Upper lobe of left lung (tissue), 6 donors: ENCODE results near the gene CEP192. TPM values are rescaled to one million over a fixed set of nuclear protein-coding genes. Genes with fewer than 3 reads are reported as not detected.

Source experiments
- ATAC-seq, 2 donors: fragments of 200-7000 bp; cut with Tn5 transposase; one replicate each; pipeline ENCODE4 v1.9.1; 2022; ENCODE audit warnings: mild to moderate bottlenecking in 2 of 2, moderate library complexity in 2 of 2; ENCODE audit not compliant: low FRiP score in 2 of 2
- DNase-seq, 2 donors: peaks; one replicate each; pipeline ENCODE4 v3.0.0-alpha.2; 2019 to 2020
- H3K27ac ChIP-seq, 4 donors: fragments of 200-600 bp; sonication (generic); one replicate each; pipeline ENCODE4 v1.5.1; 2016 to 2019
- H3K27me3 ChIP-seq, 4 donors: fragments of 200-600 bp; sonication (generic); one replicate each; pipeline ENCODE4 v1.5.1; 2017 to 2019
- H3K36me3 ChIP-seq, 4 donors: fragments of 200-600 bp; sonication (generic); one replicate each; pipeline ENCODE4 v1.5.1; 2016 to 2019
- H3K4me1 ChIP-seq, 4 donors: fragments of 200-600 bp; sonication (generic); one replicate each; pipeline ENCODE4 v1.5.1; 2018 to 2019
- H3K4me3 ChIP-seq, 4 donors: fragments of 200-600 bp; sonication (generic); one replicate each; pipeline ENCODE4 v1.5.1; 2017 to 2019; ENCODE audit warnings: mild to moderate bottlenecking in 2 of 4, moderate library complexity in 1 of 4
- H3K9me3 ChIP-seq, 4 donors: fragments of 200-600 bp; sonication (generic); one replicate each; pipeline ENCODE4 v1.5.1; 2018 to 2019
- EP300 ChIP-seq, 4 donors: sonication (generic); formaldehyde crosslinking; IDR thresholded peaks; one replicate each; pipeline ENCODE4 v1.5.1; 2017; ENCODE audit warnings: antibody characterized with exemption in 4 of 4, control low read depth in 2 of 4
- POLR2A ChIP-seq, 4 donors: fragments of 450-650 bp; IDR thresholded peaks; one replicate each; pipeline ENCODE4 v1.5.1; 2016 to 2017; ENCODE audit warnings: antibody characterized with exemption in 4 of 4, mild to moderate bottlenecking in 2 of 4
- POLR2AphosphoS5 ChIP-seq, 2 donors: sonication (generic); formaldehyde crosslinking; IDR thresholded peaks; one replicate each; pipeline ENCODE4 v1.5.1; 2017; ENCODE audit warnings: antibody characterized with exemption in 2 of 2
- WGBS, 2 donors: methylation state at CpG; one replicate each; pipeline ENCODE4 v1.1.5; 2017 to 2018; 5-methylcytosine and 5-hydroxymethylcytosine counted together
- total RNA-seq, 6 donors: library from RNA; depleted of rRNA in 4 of 6; stranded (reverse); fragments of >200 nt in 4 of 6; gene quantifications; one replicate each; pipeline versions ENCODE4 v1.1.0 to v1.2.1, GENCODE V29; 2016 to 2021
- TF ChIP-seq, protein P1 (sequence below), 6 experiments: fragments of 450-650 bp in 4 of 6; fragments of 200-600 bp in 2 of 6; sonication (generic) in 2 of 6; IDR thresholded peaks; one replicate each; pipeline ENCODE4 v1.5.1; 2016 to 2019; ENCODE audit warnings: antibody characterized with exemption in 6 of 6
- donor health status: DM: no; HTN: no; CAD: no; lungs with moderate emphysema.
- donor health status: DM: no; HTN: yes; CAD: no; lungs with severe emphysema.

CEP192 gene
- total RNA-seq, 6 donors from 2014 or later, result 14.3 to 41.3 (median 22.5) TPM

DNA sequence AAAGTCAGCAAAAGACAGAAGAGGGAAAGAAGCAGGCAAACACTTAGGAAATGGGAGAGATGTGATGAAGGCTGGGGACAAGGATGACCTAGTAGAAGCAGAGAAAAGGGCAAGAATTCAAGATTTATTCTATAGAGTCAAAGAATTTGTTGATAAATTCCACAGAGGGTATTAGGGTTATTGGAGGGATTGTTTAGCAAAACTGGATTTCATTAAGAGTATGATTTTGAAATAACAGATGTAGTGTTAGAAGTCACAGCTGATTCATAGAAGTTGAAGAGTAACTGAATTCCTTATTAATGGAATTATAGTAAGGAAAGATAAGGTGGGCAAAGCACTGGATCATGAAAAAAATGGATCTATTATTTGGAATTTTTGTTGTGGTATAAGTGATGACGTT lies 48.6 kb downstream of the CEP192 start:
- 94 to 100% methylated on average over 1 of the region's 1 CpG for WGBS, 2 donors
- H3K4me3 ChIP-seq, result no peak overlapping the region
- no peak for DNase-seq
- peaks cover 0 to 40% (median 7%) of the 10 kb centered on the region in 4 donors for H3K36me3 ChIP-seq
- no peaks in the 10 kb centered on the region for H3K9me3 ChIP-seq
- no peak for ATAC-seq
- no peaks in the 10 kb centered on the region for H3K4me1 ChIP-seq
- no peak overlapping the region for H3K27ac ChIP-seq
- H3K27me3 ChIP-seq, result no peaks in the 10 kb centered on the region
- TF ChIP-seq POLR2AphosphoS5 (IDR thresholded peaks at IDR 0.05), result no peak
- no peak for TF ChIP-seq EP300 (IDR thresholded peaks at IDR 0.05)
- no peak for TF ChIP-seq POLR2A (IDR thresholded peaks at IDR 0.05)
- TF ChIP-seq, protein P1, sequence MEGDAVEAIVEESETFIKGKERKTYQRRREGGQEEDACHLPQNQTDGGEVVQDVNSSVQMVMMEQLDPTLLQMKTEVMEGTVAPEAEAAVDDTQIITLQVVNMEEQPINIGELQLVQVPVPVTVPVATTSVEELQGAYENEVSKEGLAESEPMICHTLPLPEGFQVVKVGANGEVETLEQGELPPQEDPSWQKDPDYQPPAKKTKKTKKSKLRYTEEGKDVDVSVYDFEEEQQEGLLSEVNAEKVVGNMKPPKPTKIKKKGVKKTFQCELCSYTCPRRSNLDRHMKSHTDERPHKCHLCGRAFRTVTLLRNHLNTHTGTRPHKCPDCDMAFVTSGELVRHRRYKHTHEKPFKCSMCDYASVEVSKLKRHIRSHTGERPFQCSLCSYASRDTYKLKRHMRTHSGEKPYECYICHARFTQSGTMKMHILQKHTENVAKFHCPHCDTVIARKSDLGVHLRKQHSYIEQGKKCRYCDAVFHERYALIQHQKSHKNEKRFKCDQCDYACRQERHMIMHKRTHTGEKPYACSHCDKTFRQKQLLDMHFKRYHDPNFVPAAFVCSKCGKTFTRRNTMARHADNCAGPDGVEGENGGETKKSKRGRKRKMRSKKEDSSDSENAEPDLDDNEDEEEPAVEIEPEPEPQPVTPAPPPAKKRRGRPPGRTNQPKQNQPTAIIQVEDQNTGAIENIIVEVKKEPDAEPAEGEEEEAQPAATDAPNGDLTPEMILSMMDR (IDR thresholded peaks at IDR 0.05), result no peak

DNA sequence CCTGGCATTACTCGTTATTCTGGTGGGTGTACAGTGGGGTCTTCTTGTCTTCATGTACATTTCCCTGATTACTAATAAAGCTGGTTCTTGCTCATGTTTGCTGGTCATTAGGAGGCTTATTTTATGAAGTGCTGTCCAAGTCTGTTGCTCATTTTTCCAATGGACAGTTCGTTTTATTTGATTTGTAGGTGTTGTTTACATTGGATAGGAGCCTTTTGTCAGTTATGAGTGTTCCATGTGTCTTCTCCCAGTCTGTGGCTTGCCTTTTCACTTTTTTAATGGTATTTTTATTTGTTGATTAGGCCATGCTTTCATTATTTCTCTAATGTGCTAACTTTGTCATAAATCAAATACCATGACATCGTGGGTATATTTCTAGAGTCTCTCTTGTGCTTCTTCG lies 51.9 kb downstream of the CEP192 start:
- Histone ChIP-seq H3K27me3 (no peaks in the 10 kb centered on the region), H3K4me3 (no peak overlapping the region), H3K9me3 (no peaks in the 10 kb centered on the region), H3K36me3 (peaks cover 0 to 42% (median 2%) of the 10 kb centered on the region in 4 donors), H3K27ac (no peak overlapping the region), H3K4me1 (no peaks in the 10 kb centered on the region)
- no peak for ATAC-seq
- 79 to 83% methylated on average over 4 of the region's 4 CpGs for WGBS, 2 donors
- no peak for DNase-seq
- TF ChIP-seq POLR2A (IDR thresholded peaks at IDR 0.05) (no peak), EP300 (IDR thresholded peaks at IDR 0.05) (no peak), POLR2AphosphoS5 (IDR thresholded peaks at IDR 0.05) (no peak)
- TF ChIP-seq, protein P1 (IDR thresholded peaks at IDR 0.05), result no peak

DNA sequence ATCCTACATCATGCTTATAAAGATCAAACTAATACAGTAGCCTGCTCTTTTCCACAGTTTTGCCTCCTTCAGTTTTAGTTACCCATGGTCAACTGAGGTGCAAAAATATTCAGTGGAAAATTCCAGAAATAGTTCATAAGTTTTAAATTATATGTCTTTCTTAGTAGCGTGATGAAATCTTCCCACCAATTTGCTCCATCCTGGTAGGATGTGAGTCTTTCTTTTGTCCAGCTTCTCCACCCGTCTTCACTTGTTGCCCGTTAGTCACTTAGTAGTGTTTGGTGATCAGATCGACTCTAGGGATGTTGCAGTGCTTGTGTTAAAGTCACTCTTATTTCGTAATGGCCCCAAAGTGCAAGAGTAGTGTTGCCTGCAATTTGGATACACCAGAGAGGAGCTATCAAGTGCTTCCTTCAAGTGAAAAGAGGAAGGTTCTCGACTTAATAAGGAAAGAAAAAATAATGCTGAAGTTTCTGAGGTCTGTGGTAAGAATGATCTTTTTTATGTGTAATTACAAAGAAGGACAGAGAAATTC lies 57.0 kb downstream of the CEP192 start:
- no peak for ATAC-seq
- no peak for DNase-seq
- Histone ChIP-seq H3K9me3 (no peaks in the 10 kb centered on the region), H3K4me3 (no peak overlapping the region), H3K27ac (no peak overlapping the region), H3K36me3 (peaks cover 5 to 65% (median 26%) of the 10 kb centered on the region in 4 donors), H3K27me3 (no peaks in the 10 kb centered on the region), H3K4me1 (no peaks in the 10 kb centered on the region)
- TF ChIP-seq, protein P1 (IDR thresholded peaks at IDR 0.05), result no peak
- no peak for TF ChIP-seq EP300 (IDR thresholded peaks at IDR 0.05)
- no peak for TF ChIP-seq POLR2A (IDR thresholded peaks at IDR 0.05)
- TF ChIP-seq POLR2AphosphoS5 (IDR thresholded peaks at IDR 0.05), result no peak
- 67 to 76% methylated on average over 6 of the region's 6 CpGs for WGBS, 2 donors

DNA sequence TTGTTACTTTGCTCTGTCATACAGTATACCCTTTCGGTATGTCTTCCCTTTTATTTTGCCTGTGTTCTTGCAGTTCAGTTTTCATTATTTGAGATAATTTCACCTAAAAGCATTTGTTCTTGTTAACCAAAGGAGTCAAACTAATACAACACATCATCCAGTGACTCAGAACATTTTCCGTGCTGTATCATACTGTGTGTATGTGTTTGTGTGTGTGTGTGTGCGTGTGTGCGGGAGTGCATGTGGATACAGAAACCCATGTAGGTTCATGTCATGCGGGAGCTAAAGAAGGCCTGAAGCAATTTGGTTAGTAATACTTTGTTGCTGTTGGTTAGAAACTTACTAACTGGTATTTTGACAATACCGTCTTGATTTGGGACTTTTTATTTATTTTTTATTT lies 60.0 kb downstream of the CEP192 start:
- peaks cover 15 to 75% (median 46%) of the 10 kb centered on the region in 4 donors for H3K36me3 ChIP-seq
- ATAC-seq, result no peak
- 96 to 97% methylated on average over 6 of the region's 6 CpGs for WGBS, 2 donors
- H3K9me3 ChIP-seq, result no peaks in the 10 kb centered on the region
- no peaks in the 10 kb centered on the region for H3K27me3 ChIP-seq
- no peak overlapping the region for H3K4me3 ChIP-seq
- TF ChIP-seq, protein P1 (IDR thresholded peaks at IDR 0.05), result no peak
- TF ChIP-seq EP300 (IDR thresholded peaks at IDR 0.05) (no peak), POLR2AphosphoS5 (IDR thresholded peaks at IDR 0.05) (no peak), POLR2A (IDR thresholded peaks at IDR 0.05) (no peak)
- no peak overlapping the region for H3K27ac ChIP-seq
- no peaks in the 10 kb centered on the region for H3K4me1 ChIP-seq
- DNase-seq, result no peak

DNA sequence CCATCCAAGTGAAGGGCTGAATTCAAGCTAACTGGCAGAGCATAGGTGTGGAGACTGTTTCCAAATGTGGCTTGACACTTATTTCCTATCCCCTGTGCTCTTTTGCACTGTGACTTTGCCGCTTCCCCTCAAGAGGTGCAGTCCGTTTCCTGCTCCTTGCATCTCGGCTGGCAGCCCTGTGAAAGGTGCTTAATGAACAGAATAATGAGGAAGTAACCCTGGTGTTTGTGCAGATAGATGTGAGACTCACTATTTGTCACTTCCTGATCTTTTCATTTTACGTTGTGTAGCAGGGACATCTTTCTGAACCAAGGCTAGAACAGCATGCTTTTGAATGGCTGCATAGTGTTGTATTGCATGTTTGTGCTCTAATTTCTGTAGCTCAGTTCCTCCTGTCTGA lies 60.8 kb downstream of the CEP192 start:
- Histone ChIP-seq H3K9me3 (no peaks in the 10 kb centered on the region), H3K36me3 (peaks cover 22 to 81% (median 53%) of the 10 kb centered on the region in 4 donors), H3K4me3 (no peak overlapping the region), H3K4me1 (no peaks in the 10 kb centered on the region), H3K27me3 (no peaks in the 10 kb centered on the region), H3K27ac (no peak overlapping the region)
- WGBS, 2 donors, result 68 to 80% methylated on average over 4 of the region's 4 CpGs
- DNase-seq (peak in 1 of 2 donors; percentile 26), ATAC-seq (no peak)
- TF ChIP-seq POLR2AphosphoS5 (IDR thresholded peaks at IDR 0.05) (no peak), EP300 (IDR thresholded peaks at IDR 0.05) (no peak), POLR2A (IDR thresholded peaks at IDR 0.05) (no peak)
- TF ChIP-seq, protein P1 (IDR thresholded peaks at IDR 0.05), result no peak
